Measurements from ENCODE around the gene OTOP1.
"Not testable (repeated sequence)": the region's sequence is repeated elsewhere in the genome, so short reads cannot be mapped to it uniquely, and the experiment has no call there.

The OTOP1 gene

GRCh38 chr4:4227510-4228355, 1.0 kb upstream of the OTOP1 start:
- TF ChIP-seq, protein P1, sequence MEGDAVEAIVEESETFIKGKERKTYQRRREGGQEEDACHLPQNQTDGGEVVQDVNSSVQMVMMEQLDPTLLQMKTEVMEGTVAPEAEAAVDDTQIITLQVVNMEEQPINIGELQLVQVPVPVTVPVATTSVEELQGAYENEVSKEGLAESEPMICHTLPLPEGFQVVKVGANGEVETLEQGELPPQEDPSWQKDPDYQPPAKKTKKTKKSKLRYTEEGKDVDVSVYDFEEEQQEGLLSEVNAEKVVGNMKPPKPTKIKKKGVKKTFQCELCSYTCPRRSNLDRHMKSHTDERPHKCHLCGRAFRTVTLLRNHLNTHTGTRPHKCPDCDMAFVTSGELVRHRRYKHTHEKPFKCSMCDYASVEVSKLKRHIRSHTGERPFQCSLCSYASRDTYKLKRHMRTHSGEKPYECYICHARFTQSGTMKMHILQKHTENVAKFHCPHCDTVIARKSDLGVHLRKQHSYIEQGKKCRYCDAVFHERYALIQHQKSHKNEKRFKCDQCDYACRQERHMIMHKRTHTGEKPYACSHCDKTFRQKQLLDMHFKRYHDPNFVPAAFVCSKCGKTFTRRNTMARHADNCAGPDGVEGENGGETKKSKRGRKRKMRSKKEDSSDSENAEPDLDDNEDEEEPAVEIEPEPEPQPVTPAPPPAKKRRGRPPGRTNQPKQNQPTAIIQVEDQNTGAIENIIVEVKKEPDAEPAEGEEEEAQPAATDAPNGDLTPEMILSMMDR (IDR thresholded peaks at IDR 0.05; ENCODE audit: low read depth, low read length), result no peak
- no peak overlapping the region for H3K4me3 ChIP-seq (ENCODE audit: low read depth, low read length)

GRCh38 chr4:4225915-4226605, 669 bp downstream of the OTOP1 start:
- H3K4me3 ChIP-seq (ENCODE audit: low read depth, low read length), result no peak overlapping the region
- TF ChIP-seq, protein P1 (IDR thresholded peaks at IDR 0.05; ENCODE audit: low read depth, low read length), result no peak

GRCh38 chr4:4217113-4217512, 9.6 kb downstream of the OTOP1 start:
- TF ChIP-seq, protein P1 (IDR thresholded peaks at IDR 0.05; ENCODE audit: low read depth, low read length), result no peak
- H3K4me3 ChIP-seq (ENCODE audit: low read depth, low read length), result no peak overlapping the region

DNA sequence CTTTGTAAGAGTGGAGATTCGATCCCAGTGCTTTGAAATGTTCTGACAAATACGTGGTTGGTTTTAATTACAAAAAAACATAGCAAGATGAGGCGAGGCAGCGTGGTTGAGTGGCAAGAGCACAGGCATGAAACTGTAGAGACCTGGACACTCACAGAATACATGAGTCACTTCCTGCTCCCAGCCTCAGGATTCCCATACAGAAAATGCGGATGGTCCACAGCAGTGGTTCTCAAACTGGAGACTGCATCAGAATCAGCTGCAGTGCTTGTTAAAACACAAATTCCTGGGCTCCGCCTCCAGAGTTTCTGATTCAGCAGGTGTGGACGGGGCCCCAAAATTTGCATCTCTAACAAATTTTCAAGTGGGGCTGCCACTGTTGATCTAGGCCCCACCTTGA, 10.1 kb downstream of the OTOP1 start:
- H3K4me3 ChIP-seq (ENCODE audit: low read depth, low read length), result no peak overlapping the region
- TF ChIP-seq, protein P1 (IDR thresholded peaks at IDR 0.05; ENCODE audit: low read depth, low read length), result no peak

DNA sequence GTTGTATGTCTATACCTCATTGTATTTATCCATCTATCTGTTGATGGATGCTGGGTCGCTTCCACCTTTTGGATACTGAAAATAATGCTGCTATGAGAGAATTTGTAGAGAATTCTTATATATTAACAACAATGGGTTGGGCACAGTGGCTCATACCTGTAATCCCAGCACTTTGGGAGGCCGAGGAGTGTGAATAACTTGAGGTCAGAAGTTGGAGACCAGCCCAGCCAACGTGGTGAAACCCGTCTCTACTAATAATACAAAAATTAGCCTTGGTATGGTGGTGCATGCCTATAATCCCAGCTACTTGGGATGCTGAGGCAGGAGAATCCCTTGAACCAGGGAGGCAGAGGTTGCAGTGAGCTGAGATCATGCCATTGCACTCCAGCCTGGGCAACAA, 13.1 kb downstream of the OTOP1 start:
- not testable (repeated sequence) for H3K4me3 ChIP-seq (ENCODE audit: low read depth, low read length)

DNA sequence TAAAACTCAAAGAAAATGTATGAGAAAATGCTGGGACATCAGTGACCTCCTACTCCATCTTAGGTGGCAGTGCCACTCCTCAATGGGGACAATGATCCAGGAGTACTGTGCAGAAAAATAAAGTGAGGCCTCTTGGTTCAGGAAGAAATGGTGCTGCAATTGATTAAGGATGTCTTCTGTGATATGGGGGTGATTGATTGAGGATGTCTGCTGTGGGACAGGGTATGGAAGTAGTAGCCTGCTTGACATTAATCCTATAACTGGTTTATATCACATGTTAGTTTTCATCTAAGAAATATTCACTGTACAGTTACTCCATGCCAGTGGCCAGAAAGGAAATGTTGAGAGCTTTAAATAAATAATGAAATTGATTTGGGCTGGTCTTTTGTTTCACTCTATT, 20.5 kb downstream of the OTOP1 start:
- TF ChIP-seq, protein P1 (IDR thresholded peaks at IDR 0.05; ENCODE audit: low read depth, low read length), result no peak

DNA sequence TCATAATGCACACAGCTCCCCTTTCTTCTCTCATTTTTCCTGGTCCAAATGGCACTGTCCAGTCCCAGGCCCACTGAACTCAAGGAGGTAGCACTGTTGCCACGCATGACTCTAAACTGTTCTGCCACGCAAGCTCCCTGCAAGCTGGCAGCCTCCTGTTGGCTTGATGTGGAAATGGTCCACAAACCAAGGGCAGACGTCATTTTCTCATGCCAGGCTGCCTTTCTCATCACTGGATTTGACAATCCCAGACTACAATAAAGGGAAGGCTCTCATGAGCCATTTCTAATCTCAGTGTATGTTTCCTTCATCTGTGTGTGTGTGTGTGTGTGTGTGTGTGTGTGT, 22.4 kb downstream of the OTOP1 start:
- TF ChIP-seq, protein P1 (IDR thresholded peaks at IDR 0.05; ENCODE audit: low read depth, low read length), result no peak
- no peak overlapping the region for H3K4me3 ChIP-seq (ENCODE audit: low read depth, low read length)

More for the DNA sequence above, 20.5 kb downstream of the OTOP1 start:
- H3K4me3 ChIP-seq (ENCODE audit: low read depth, low read length), result no peak overlapping the region

Data from WI38 (cell line).